SHP77 (cell line): ENCODE data around the gene OR2A12.
"Not testable (repeated sequence)": the region's sequence is repeated elsewhere in the genome, so short reads cannot be mapped to it uniquely, and the experiment has no call there.

Source experiments
- DNase-seq, 2 experiments: peaks; one replicate each; lab custom pipeline; 2025; lab: John Stamatoyannopoulos, UW

Gene OR2A12, protein sequence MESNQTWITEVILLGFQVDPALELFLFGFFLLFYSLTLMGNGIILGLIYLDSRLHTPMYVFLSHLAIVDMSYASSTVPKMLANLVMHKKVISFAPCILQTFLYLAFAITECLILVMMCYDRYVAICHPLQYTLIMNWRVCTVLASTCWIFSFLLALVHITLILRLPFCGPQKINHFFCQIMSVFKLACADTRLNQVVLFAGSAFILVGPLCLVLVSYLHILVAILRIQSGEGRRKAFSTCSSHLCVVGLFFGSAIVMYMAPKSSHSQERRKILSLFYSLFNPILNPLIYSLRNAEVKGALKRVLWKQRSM

DNA sequence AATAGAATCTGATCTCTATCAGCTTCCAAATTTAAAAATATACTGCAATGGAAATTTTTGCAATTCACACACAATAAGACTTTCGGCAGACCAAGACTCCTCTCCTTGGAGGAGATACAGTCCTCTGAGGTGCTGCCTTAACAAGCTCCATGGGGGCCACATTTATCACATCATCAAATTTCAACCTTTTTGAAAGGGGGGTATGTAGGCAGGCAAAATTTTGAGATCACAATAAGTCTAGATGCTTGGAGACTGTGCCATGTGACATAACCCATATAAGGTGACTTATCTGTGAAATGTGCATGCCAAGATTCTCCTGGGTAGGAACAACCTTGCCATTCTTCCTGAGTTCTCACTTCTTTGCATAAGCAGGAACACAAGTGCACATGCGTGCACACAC, at the start of gene OR2A12:
OR2A12 (plus strand) TSS at position 301 of the 400 bp plus-strand sequence. CDS start 8,830 bp downstream, outside the sequence.
- DNase-seq: no peak

DNA sequence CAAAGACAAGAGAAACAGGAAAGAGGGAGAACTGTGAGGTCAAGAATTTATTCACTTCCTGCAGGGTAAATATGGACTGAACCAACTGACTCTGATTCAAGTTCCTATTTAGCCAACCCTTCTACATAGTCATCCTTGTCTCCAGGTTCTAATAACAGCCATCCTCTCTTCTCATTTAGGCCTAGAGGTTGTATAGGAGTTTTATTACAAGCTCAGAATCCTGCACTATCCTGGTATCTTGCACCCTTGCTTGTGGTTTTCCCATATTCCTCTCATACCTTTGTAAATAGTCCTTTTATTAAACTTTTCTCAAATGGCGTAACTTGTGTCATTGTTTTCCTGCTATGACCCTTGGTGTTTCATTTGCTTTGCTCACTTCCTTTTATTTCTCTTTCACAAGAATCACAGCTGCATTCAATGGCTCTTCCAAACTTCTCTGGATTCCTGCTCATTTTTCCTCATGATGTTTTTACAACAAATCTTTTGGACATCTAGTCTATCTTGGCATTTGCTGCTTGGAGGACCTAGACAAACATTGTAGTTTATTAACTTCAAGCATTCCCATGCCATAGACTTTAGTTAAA, 49.7 kb upstream of the OR2A12 start:
- no peak for DNase-seq

DNA sequence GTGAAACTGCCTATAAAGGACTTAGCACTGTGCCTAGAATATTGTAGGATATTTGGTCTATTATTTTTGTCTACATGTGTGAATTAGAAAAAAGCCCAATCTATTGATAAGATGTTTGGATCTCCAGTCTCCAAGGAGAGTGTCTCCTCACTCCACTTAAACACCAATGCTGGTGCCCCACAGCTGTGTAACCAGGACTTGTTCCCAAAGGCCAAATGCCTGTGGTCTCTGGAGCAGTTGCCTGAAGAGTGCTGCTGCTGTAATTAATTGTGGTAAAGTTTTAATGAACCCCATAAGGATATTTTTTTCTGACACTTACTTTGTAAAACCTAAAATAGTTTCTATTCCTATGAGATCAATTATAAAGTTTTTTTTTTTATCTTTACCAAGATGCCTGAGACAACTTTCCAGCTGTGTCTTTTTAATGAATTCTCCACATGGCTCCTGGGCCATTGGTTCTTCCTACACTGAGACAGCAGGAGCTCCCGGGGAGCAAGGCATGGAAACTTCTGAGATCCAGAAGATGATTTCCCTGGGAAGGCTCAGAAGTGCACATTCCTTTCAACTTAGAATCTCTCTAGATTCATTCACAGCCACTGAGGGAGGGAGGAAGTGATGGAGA, 48.6 kb upstream of the OR2A12 start:
- DNase-seq: no peak

DNA sequence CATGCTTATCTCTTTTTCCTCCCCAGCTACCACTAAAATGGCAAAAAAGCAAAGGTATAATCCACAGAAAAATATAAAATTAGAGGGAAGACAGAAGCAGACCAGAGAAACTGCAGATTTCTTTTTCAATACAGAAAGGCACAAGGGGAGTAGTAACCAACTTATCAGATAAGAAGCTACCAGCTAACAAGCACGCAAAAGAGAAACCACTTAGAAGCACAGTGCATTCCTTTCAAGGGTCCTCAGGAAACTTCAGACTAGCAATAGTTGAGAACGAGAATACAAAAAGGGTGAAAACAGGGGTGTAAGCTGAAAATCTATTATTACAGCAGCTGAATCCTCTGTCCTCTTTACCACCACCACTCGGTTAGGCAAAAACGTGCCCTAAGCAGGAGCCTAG, 47.2 kb upstream of the OR2A12 start:
- no peak for DNase-seq

DNA sequence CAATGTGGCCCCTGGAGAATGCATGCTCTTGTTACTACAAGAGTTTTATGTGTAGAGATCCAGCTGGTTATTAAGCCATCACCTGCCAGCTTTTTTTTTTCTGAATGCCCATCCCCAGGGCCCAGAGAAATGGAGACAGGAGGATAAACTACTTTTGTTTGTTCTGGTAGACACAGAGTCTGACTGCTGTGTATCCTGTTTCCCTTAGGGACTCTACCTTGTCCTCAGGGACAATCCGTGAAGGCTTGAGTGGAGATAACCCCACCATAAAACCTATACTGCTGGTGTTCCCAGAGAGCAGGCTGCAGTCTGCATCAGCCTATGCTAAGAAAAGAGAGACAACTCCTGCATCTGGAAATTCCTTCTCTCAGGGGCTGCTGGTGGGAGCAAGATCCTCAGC, 37.4 kb upstream of the OR2A12 start, which contains the start of gene OR2A5:
OR2A5 (plus strand) TSS at position 301 of the 400 bp plus-strand sequence. CDS start 1,454 bp downstream, outside the sequence.
- DNase-seq: no peak

DNA sequence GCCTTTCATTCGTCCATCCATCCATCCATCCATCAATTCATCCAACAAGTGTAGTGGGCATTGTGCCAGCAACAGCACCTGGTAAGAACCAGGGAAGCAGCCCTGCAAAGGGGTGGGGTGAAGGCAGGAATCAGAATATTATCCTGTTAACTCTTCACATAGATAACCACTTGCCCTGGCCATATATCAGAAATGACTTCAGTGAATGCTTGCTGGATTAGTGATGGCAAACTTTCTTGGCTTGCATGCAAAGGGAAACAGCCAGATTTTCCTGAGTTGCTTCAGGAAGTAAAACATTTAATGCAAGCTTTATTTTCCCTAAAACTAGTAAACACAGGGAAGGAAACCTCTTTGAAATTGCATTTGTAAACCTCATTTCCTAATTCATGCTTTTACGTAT, 36.6 kb upstream of the OR2A12 start:
- no peak for DNase-seq

DNA sequence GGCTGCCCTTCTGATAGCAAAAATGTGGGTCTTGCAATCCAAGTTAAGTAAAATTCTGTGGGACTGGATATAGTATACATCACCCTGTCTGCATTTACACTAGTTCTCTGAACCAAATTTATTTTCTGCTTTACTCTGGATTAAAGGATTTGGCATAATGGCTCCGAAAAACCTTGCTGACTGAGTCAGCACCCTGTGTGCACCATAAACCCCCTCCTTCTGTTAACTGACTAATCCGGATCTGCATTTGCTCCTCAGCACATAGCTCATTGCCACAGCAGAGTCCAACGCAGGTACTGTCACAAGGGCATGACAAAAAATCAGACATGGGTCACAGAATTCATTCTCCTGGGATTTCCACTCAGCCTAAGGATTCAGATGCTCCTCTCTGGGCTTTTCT, 36.0 kb upstream of the OR2A12 start:
- DNase-seq: no peak

DNA sequence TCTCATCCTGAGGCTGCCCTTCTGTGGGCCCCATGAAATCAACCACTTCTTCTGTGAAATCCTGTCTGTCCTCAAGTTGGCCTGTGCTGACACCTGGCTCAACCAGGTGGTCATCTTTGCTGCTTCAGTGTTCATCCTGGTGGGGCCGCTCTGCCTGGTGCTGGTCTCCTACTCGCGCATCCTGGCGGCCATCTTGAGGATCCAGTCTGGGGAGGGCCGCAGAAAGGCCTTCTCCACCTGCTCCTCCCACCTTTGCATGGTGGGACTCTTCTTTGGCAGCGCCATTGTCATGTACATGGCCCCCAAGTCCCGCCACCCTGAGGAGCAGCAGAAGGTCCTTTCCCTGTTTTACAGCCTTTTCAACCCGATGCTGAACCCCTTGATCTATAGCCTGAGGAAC, 35.2 kb upstream of the OR2A12 start:
- not testable (repeated sequence) for DNase-seq

DNA sequence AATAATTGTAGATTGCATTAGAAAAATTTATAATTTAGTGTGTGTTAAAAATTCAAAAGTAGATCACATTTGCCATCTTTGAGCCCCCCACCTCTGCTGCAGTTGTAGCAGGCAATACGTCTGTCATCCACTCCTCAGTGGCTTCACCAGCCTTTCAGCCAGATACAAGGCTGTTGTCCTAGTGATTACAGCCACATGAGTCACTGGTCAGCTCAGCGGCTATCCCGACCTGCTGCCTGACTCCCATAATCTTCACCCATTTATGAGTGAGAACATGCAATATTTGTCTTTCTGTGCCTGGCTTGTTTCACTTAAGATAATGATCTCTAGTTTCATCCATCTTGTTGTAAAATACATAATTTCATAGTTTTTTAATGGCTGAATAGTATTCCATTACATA, 28.1 kb upstream of the OR2A12 start:
- DNase-seq: no peak

DNA sequence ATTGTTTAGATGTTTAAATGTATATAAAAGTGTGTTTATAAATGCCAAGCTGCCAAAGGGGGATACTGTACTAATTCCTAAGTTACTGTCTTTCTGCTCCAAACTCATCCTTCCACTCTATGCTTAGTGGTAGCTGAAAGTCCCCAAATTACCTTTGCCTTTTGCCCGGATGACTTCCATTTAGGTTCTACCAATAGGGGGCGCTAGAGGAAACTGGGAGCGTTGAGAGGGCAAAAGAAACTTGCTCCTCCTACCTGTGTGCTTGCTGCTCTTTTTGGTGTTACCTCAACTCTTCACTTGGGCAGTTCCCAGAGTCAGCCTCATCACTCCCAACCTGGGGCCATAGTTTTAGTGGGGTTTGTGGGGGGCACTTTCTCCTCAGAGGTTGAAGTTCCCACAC, 22.4 kb upstream of the OR2A12 start:
- DNase-seq: no peak

DNA sequence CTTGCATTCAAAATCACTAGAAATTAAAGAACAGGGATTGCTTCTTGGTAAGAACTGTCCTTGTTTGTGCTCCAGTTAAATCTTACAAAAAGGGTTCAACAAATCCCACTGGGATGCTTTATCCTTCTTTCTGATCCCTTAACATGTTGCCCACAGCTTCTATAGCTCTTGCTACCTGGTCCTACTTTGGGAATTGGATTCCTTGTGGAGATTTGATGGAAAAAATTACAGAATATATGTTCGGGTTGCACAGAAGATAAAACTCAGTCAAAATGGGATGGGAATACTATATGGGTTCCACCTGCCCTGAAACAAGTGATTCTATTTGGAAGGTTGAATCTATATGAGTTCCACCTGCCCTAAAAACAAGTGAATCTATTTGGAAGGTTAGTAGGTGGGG, 16.6 kb upstream of the OR2A12 start, which contains the start of gene OR2A25:
OR2A25 (plus strand) TSS at position 301 of the 400 bp plus-strand sequence. CDS start 4,409 bp downstream, outside the sequence.
- DNase-seq: no peak

DNA sequence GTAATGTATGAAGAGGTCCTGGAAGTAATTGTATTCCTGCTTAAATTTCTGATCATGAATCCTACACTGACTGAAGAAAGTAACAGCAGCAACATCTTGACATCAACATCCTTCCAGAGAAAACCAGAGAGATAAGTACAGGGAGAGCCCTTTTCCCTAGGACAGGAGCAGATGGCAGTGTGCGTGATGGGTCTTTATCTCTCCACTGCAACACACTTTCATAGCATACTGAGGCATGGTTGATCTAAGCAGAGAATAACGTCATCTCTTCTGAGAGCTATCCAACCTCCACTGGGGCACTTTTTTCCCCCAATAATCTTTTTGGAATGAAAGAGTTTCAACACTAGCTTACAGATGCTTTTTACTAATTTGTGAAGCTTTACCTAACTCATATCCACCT, 16.1 kb upstream of the OR2A12 start:
- DNase-seq: no peak

DNA sequence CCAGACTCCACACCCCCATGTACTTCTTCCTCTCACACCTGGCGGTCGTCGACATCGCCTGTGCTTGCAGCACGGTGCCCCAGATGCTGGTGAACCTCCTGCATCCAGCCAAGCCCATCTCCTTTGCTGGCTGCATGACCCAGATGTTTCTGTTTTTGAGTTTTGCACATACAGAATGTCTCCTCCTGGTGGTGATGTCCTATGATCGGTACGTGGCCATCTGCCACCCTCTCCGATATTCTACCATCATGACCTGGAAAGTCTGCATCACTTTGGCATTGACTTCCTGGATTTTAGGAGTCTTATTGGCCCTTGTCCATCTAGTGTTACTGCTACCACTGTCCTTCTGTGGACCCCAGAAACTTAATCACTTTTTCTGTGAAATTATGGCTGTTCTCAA, 11.7 kb upstream of the OR2A12 start:
- DNase-seq: no peak

DNA sequence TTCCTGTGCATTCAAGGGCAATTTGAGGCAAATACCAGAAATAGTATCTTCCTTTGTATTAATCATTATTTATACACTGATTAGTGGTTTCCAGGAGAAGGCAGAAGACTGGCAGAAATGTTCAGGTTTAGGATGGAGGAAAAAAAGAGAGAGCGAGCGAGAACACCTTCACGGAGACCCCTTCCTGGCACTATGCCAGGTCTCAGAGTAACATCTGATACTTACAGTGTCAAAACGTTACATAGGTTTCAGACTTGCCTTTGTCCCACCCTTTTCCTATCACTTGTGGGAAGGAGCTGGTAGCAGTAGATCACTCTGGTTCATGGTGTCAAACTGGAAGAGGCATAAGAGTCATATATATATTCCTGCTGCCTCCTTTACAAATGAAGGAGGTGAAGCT, 652 bp downstream of the OR2A12 start:
- DNase-seq: no peak

DNA sequence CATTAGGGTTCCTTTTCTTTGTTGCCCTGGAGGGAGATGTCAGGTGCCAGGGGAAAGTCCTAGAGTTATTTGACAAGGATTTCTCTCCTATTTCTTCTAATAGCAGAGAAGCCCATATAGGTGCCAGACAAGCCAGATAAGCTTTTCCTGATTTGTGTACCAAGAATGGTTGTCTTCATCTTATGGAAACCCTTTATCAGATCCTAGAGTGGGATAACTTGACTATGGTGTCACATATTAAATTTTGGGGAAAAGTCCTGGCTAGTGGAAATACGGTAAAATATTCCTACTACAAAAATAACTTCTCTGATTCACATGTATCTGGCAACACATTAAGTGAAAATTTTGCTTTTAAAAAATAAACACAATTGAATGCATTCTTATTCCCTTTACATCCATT, 1.2 kb downstream of the OR2A12 start:
- DNase-seq: no peak

DNA sequence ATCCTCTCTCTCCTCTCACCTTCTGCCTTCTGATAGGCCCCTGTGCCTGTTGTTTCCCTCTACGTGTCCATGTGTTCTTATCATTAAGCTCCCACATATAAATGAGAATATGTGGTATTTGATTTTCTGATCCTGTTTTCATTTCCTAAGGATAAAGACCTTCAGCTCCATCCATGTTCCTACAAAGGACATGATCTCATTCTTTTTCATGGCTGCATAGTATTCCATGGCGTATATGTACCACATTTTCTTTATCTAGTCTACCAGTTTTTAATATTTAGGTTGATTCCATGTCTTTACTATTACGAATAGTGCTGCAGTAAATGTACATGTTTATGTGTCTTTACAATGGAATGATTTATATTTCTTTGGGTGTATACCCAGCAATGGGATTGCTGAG, 4.6 kb downstream of the OR2A12 start:
- no peak for DNase-seq

DNA sequence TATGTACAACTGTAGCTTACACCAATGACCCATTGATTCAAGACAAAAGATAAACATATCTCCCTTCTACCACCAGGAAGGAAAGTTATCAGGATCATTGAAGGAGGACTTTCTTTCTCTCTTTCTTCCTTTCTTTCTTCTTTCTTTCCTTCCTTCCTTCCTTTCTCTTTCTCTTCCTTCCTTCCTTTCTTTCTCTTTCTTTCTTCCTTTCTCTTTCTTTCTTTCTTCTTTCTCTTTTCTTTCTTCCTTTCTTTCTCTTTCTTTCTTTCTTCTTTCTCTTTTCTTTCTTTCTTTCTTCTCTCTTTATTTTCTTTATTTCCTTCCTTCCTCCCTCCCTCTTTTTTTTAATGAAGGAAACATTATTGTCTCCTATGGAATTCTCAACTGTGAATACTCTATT, 12.7 kb downstream of the OR2A12 start:
- no peak for DNase-seq

DNA sequence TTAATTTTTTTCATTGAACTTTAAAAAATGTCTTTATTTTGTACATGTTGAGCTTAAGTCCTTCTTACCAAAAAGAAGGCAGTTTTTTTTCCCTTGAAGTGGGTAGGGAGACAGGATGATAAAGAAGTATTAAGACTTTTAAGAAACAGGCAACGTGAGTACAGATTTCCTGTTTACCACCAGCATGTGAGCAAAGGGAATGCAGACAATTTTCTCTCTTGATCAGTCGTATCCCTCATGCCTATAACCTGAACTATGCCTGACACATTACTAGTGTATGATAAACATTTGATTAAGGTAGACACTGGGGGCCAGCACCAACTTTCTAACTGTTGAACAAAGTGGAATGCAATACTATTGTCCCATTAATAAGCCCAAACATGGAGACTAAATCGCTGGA, 14.5 kb downstream of the OR2A12 start:
- DNase-seq: no peak

DNA sequence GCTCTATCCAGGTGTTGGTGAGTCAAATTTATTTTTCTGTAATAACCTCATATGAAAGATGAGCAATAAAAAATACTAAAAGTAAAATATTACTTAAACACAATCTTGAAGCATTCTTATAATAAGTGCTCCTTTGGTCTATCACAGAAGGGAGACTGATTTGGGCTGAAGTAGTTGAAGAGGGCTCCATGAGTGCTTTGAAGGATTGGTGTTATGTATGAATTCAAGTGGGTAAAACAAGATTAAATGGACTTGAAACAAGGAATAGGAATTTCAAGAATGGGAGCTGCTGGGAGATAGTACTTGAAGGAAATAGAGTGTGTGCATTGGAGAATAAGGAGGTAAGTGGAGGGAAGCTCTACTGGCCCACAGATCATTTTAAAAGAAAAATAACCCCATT, 16.0 kb downstream of the OR2A12 start:
- DNase-seq: no peak

DNA sequence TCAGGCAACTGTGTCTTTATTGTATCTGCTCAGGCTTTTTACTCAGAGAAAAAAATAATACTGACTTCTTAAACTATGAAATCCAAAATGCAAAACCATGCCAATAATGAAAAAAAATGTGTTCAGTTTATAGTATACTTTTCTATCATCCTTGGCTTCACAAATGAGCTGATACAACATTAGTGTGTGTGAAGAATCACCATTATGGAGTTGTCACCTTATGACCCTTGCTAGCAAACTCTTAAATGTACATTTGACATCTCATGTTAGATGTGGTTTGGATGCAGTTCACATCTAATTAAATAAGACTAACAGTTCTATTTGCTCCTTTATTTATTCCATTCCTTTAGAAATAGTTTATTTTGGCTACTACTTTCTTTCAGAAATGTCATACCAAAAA, 19.1 kb downstream of the OR2A12 start:
- DNase-seq: no peak

DNA sequence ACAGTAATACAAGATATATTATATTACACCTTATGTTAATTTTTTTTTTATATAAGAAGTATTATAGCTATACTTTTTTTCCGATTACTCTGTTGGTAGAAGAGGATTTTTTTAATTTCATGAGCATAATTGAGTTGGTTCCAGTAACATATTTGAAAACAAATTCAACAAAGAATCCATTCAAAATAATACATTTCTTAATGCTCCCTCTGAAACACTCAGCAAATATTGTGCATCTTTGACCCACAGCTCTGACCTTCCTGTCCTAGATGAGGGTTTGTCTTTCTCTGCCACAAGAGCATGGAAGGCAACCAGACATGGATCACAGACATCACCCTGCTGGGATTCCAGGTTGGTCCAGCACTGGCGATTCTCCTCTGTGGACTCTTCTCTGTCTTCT, 23.2 kb downstream of the OR2A12 start, which contains the start of gene OR2A2:
OR2A2 (plus strand) TSS at position 301 of the 400 bp plus-strand sequence; CDS start at position 301, 0 bp downstream.
- DNase-seq: no peak

DNA sequence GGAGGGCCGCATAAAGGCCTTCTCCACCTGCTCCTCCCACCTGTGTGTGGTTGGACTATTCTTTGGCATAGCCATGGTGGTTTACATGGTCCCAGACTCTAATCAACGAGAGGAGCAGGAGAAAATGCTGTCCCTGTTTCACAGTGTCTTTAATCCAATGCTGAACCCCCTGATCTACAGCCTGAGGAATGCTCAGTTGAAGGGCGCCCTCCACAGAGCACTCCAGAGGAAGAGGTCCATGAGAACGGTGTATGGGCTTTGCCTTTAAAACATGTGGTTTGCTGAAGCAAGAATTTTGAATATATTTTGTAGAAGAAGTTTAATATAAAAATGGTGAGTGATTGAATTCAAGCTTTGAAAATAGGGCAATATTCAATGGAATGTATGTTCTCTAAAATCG, 24.2 kb downstream of the OR2A12 start:
- DNase-seq: no peak

DNA sequence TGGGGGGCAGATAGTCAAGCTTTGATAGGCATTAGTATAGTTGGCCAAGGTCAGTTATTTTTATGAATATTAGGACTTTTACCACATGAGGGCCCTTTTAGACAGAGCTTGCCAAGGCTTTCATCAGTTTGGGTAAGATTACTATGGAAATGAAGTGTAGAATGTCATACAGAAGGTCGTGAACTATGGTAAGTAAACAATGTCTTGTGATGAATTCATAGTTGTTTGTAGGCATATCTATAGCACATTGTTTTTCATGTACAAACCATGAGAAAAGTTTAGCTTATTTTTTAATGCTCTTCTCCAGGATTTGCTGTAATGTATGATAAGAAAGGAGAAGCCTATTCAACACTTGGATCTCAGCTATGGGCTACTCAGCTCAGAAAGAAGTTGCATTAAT, 27.6 kb downstream of the OR2A12 start:
- no peak for DNase-seq
